Natural killer cell (primary cell): ENCODE measurements around the gene LRRC1. TPM values are rescaled to one million over a fixed set of nuclear protein-coding genes. Genes with fewer than 3 reads are reported as not detected.

ENCODE experiments used
- ATAC-seq, 3 donors: fragments of 150-1000 bp in 2 of 3; fragments of 200-7000 bp in 1 of 3; cut with Tn5 transposase; 1 replicate in 1 of 3; 2 replicates in 2 of 3; pipeline ENCODE4 v1.10.0; 2021; ENCODE audit warnings: mild to moderate bottlenecking in 2 of 3, moderate library complexity in 2 of 3
- DNase-seq, 2 donors: peaks; one replicate each; pipeline versions ENCODE4 v3.0.0 to v3.0.0-alpha.2; 2013 to 2021; ENCODE audit warnings: mixed read lengths in 1 of 2
- H3K27ac ChIP-seq: one replicate; pipeline ENCODE4 v1.5.1; 2013; ENCODE audit warnings: mild to moderate bottlenecking, low read length
- H3K27me3 ChIP-seq: one replicate; pipeline ENCODE4 v1.6.1; 2013; ENCODE audit warnings: low read length; ENCODE audit not compliant: control insufficient read depth, insufficient read depth
- H3K36me3 ChIP-seq: one replicate; pipeline ENCODE4 v1.6.1; 2013; ENCODE audit warnings: low read length; ENCODE audit not compliant: control insufficient read depth, insufficient read depth
- H3K4me1 ChIP-seq: one replicate; pipeline ENCODE4 v1.6.1; 2013; ENCODE audit warnings: low read length; ENCODE audit not compliant: control insufficient read depth, insufficient read depth
- H3K4me3 ChIP-seq: one replicate; pipeline ENCODE4 v1.5.1; 2013; ENCODE audit warnings: low read length
- H3K9me3 ChIP-seq: one replicate; pipeline ENCODE4 v1.6.1; 2013; ENCODE audit warnings: low read length; ENCODE audit not compliant: control insufficient read depth, insufficient read depth
- H3K27ac Mint-ChIP-seq, 2 donors: one replicate each; pipeline ENCODE4 v1.8.0; 2022; ENCODE audit warnings: mild to moderate bottlenecking in 2 of 2, mixed read lengths in 2 of 2, moderate library complexity in 1 of 2
- H3K27me3 Mint-ChIP-seq, 2 donors: one replicate each; pipeline ENCODE4 v1.8.0; 2022; ENCODE audit warnings: low read depth in 2 of 2, mixed read lengths in 2 of 2
- H3K36me3 Mint-ChIP-seq: one replicate; pipeline ENCODE4 v1.8.0; 2022; ENCODE audit warnings: mixed read lengths
- H3K4me1 Mint-ChIP-seq, 2 donors: one replicate each; pipeline ENCODE4 v1.8.0; 2022; ENCODE audit warnings: mixed read lengths in 2 of 2
- H3K4me3 Mint-ChIP-seq: one replicate; pipeline ENCODE4 v1.8.0; 2022; ENCODE audit warnings: mild to moderate bottlenecking, moderate library complexity, mixed read lengths
- H3K9me3 Mint-ChIP-seq, 2 donors: one replicate each; pipeline ENCODE4 v1.8.0; 2022; ENCODE audit warnings: mixed read lengths in 2 of 2
- WGBS: methylation state at CpG from one replicate; pipeline ENCODE4 v1.1.7; 2013; ENCODE audit warnings: missing lambda C conversion rate; ENCODE audit not compliant: insufficient coverage; 5-methylcytosine and 5-hydroxymethylcytosine counted together
- intact Hi-C: fragments of 100-400 bp; cut with micrococcal nuclease; formaldehyde crosslinking; loops from one replicate; pipeline ENCODE4 v1.14.2; 2022
- total RNA-seq, 4 donors: library from RNA; stranded (reverse); fragments of 120-200 nt in 1 of 4; gene quantifications; one replicate each; pipeline versions ENCODE4 v1.2.3 to v1.2.4, GENCODE V29; 2013 to 2022
- TF ChIP-seq, protein P1 (sequence below): fragments of 200-600 bp; IDR thresholded peaks from one replicate; pipeline ENCODE4 v1.8.0; 2022; ENCODE audit warnings: antibody characterized with exemption

Gene LRRC1
- total RNA-seq, 3 donors from 2014 or later (not counting 1 experiment from before 2014, with no cell fraction given): 2.0 to 5.6 (median 3.7) TPM

DNA sequence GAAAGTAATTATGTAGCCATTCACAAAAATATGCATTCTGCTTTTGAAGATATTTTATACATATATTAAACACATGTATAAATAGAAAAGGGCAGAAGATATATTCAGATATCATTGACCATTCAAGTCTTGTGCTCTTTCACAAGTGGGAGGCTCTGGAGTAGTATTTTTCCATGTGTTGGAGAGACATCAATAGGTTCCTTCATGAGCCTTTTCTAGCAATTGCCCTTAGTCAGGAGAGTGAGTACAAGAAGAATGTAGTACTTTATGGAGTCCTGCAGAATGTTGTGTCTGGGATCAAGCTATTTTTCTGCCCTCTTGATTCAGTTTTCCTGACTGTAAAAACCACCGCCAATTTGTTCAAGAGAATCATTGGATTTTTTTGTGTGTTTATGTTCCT is 117.9 kb downstream of the LRRC1 start:
- no peak overlapping the region for H3K4me3 ChIP-seq
- TF ChIP-seq, protein P1, sequence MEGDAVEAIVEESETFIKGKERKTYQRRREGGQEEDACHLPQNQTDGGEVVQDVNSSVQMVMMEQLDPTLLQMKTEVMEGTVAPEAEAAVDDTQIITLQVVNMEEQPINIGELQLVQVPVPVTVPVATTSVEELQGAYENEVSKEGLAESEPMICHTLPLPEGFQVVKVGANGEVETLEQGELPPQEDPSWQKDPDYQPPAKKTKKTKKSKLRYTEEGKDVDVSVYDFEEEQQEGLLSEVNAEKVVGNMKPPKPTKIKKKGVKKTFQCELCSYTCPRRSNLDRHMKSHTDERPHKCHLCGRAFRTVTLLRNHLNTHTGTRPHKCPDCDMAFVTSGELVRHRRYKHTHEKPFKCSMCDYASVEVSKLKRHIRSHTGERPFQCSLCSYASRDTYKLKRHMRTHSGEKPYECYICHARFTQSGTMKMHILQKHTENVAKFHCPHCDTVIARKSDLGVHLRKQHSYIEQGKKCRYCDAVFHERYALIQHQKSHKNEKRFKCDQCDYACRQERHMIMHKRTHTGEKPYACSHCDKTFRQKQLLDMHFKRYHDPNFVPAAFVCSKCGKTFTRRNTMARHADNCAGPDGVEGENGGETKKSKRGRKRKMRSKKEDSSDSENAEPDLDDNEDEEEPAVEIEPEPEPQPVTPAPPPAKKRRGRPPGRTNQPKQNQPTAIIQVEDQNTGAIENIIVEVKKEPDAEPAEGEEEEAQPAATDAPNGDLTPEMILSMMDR: no peak
- no peaks in the 10 kb centered on the region for H3K9me3 ChIP-seq
- H3K4me1 ChIP-seq: no peaks in the 10 kb centered on the region
- peaks cover 12% of the 10 kb centered on the region for H3K36me3 ChIP-seq
- intact Hi-C loops: no loop called here
- H3K9me3 Mint-ChIP-seq: no peaks in the 10 kb centered on the region
- H3K4me1 Mint-ChIP-seq: no peaks in the 10 kb centered on the region
- no peak overlapping the region for H3K4me3 Mint-ChIP-seq
- H3K27me3 ChIP-seq: no peaks in the 10 kb centered on the region
- H3K27me3 Mint-ChIP-seq: no peaks in the 10 kb centered on the region
- peaks cover 6% of the 10 kb centered on the region for H3K36me3 Mint-ChIP-seq
- 80% methylated on average over 1 of the region's 1 CpG for WGBS
- H3K27ac Mint-ChIP-seq: no peak overlapping the region
- DNase-seq (no peak), ATAC-seq (no peak)
- H3K27ac ChIP-seq: no peak overlapping the region

DNA sequence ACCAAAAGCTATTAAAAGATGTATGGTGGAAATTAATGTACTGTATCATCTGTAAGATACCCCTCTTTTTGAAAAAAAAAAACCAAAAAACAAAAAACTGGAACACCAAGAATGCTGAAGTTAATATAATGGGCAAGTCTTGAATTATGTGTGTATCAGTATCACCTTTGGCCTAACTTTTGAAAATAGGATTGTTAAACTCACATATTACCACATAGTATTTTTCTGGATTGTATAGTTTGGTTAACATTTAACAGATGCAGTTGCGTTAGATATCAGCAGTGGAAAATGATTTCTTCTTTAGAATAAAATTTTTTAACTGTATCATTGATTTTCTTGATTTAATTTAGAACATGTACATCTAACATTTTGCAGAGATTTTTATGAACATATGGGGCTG is 118.5 kb downstream of the LRRC1 start:
- Mint-ChIP-seq H3K36me3 (peaks cover 6% of the 10 kb centered on the region), H3K27me3 (no peaks in the 10 kb centered on the region), H3K4me1 (no peaks in the 10 kb centered on the region), H3K27ac (no peak overlapping the region), H3K9me3 (no peaks in the 10 kb centered on the region), H3K4me3 (no peak overlapping the region)
- ATAC-seq (no peak), DNase-seq (no peak)
- TF ChIP-seq, protein P1: no peak
- H3K9me3 ChIP-seq: no peaks in the 10 kb centered on the region
- no peak overlapping the region for H3K4me3 ChIP-seq
- H3K27me3 ChIP-seq: no peaks in the 10 kb centered on the region
- H3K27ac ChIP-seq: no peak overlapping the region
- H3K36me3 ChIP-seq: peaks cover 12% of the 10 kb centered on the region
- no CpG with 5 or more reads among the region's 1 CpG for WGBS
- intact Hi-C loops: no loop called here
- no peaks in the 10 kb centered on the region for H3K4me1 ChIP-seq

DNA sequence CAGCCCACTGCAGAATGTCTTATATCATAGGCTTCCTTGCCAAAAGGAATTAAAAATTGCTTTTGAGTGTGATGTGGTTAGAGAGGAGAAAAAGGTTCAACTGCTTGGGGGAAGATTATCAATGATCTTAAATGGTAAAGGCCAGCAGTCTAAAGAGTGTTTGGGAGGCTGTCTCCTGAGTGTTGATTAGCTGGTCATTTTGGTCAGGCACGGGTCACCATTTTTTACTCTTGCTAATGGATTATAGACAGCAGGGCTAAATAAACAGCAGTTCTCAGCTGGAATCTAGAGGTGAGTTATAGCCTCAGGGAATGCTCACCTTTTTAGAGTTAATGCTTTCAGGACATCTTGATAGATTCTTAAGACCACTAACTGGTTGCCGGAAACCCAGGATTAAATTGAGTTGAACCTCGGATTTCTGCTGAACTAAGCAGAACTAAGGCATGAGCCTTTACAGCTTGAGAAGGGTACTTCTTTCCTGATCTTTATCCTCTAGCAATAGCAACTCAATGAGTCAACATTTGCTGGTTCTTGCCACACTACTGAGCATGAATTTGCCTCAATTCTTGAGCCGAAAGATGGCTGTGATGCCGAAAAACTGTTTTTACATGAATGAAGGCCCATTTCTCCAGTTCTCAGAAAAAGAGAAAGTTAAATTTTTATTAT is 120.4 kb downstream of the LRRC1 start:
- Mint-ChIP-seq H3K4me1 (no peaks in the 10 kb centered on the region), H3K27ac (no peak overlapping the region), H3K27me3 (no peaks in the 10 kb centered on the region), H3K9me3 (no peaks in the 10 kb centered on the region), H3K4me3 (no peak overlapping the region), H3K36me3 (peaks cover 6% of the 10 kb centered on the region)
- no peak overlapping the region for H3K27ac ChIP-seq
- 97% methylated on average over 5 of the region's 5 CpGs for WGBS
- H3K27me3 ChIP-seq: no peaks in the 10 kb centered on the region
- H3K9me3 ChIP-seq: no peaks in the 10 kb centered on the region
- no peaks in the 10 kb centered on the region for H3K4me1 ChIP-seq
- DNase-seq: no peak
- ATAC-seq: no peak
- H3K36me3 ChIP-seq: peaks cover 12% of the 10 kb centered on the region
- no peak overlapping the region for H3K4me3 ChIP-seq
- intact Hi-C loops: no loop called here
- TF ChIP-seq, protein P1: no peak
